MCF 10A (cell line): ENCODE results near the gene KPNA2. TPM values are rescaled to one million over a fixed set of nuclear protein-coding genes. Genes with fewer than 3 reads are reported as not detected.

Experiments used
- BruUV-seq: library from RNA; stranded (reverse); fragments of 400-500 nt; replicated peaks from 2 replicates; lab custom pipeline; 2021; lab: Mats Ljungman, UMichigan
- CTCF ChIA-PET: fragments of 300-600 bp; sonication (Branson Sonifier 250); formaldehyde crosslinking; extraction: SDS; loops from one replicate; lab custom pipeline; 2021; ENCODE audit warnings: antibody characterized with exemption, inconsistent platforms; lab: Yijun Ruan, JAX
- POLR2A ChIA-PET: fragments of 300-600, 350-650 bp; sonication (Branson Sonifier 250); formaldehyde crosslinking; extraction: SDS; loops from one replicate; lab custom pipeline; 2020; ENCODE audit warnings: antibody characterized with exemption, inconsistent platforms; lab: Yijun Ruan, JAX
- DNase-seq: peaks from one replicate; pipeline ENCODE4 v3.0.0-alpha.2; 2018; ENCODE audit not compliant: unreplicated experiment
- H3K27ac Mint-ChIP-seq: one replicate; pipeline ENCODE4 v1.8.0; 2022; ENCODE audit warnings: mild to moderate bottlenecking, low read depth, mixed read lengths; ENCODE audit not compliant: unreplicated experiment
- H3K27me3 Mint-ChIP-seq: one replicate; pipeline ENCODE4 v1.8.0; 2022; ENCODE audit warnings: mixed read lengths; ENCODE audit not compliant: insufficient read depth, unreplicated experiment
- H3K36me3 Mint-ChIP-seq: one replicate; pipeline ENCODE4 v1.8.0; 2022; ENCODE audit warnings: mild to moderate bottlenecking, moderate library complexity, mixed read lengths; ENCODE audit not compliant: insufficient read depth, unreplicated experiment
- H3K4me1 Mint-ChIP-seq: one replicate; pipeline ENCODE4 v1.8.0; 2022; ENCODE audit warnings: mixed read lengths; ENCODE audit not compliant: insufficient read depth, unreplicated experiment
- H3K4me3 Mint-ChIP-seq: one replicate; pipeline ENCODE4 v1.8.0; 2022; ENCODE audit warnings: mild to moderate bottlenecking, moderate library complexity, mixed read lengths; ENCODE audit not compliant: unreplicated experiment
- H3K9me3 Mint-ChIP-seq: one replicate; pipeline ENCODE4 v1.8.0; 2022; ENCODE audit warnings: mixed read lengths; ENCODE audit not compliant: unreplicated experiment
- CTCF ChIP-seq: fragments of 200-600 bp; IDR thresholded peaks from one replicate; pipeline ENCODE4 v1.8.0; 2022; ENCODE audit warnings: antibody characterized with exemption, mild to moderate bottlenecking; ENCODE audit not compliant: unreplicated experiment
- intact Hi-C: fragments of 100-400 bp; cut with micrococcal nuclease; formaldehyde crosslinking; loops from 2 replicates; pipeline ENCODE4 v1.14.1; 2022
- total RNA-seq: library from RNA; stranded (reverse); gene quantifications from 2 replicates; pipeline ENCODE4 v1.2.3, GENCODE V29; 2022

Gene KPNA2
- total RNA-seq, 1 experiment from 2014 or later, result 132 TPM

- no peak for DNase-seq
- no peaks in the 10 kb centered on the region for H3K36me3 Mint-ChIP-seq
- CTCF ChIA-PET, result interaction anchor here (0.5 to 1.5 kb wide), 2 partner anchors 8 to 19 kb away, joined by 3 to 4 read pairs; no protein-coding TSS in a partner anchor
- POLR2A ChIA-PET, result no interaction called here
- H3K27me3 Mint-ChIP-seq, result no peaks in the 10 kb centered on the region
- BruUV-seq, result no TSS peak
- TF ChIP-seq CTCF, result no peak
- no peak overlapping the region for H3K4me3 Mint-ChIP-seq
- intact Hi-C loops, result loop anchor here (10.0 kb wide), 1 partner anchor 75 kb away; no protein-coding TSS in a partner anchor
- no peaks in the 10 kb centered on the region for H3K9me3 Mint-ChIP-seq
- no peaks in the 10 kb centered on the region for H3K4me1 Mint-ChIP-seq
- no peak overlapping the region for H3K27ac Mint-ChIP-seq
Measured at GRCh38 chr17:68029512-68030215, 5.9 kb upstream of the KPNA2 start.

GRCh38 chr17:68033636-68034451 lies 1.7 kb upstream of the KPNA2 start:
- Mint-ChIP-seq H3K27me3 (no peaks in the 10 kb centered on the region), H3K4me3 (no peak overlapping the region), H3K36me3 (peaks cover 20% of the 10 kb centered on the region), H3K9me3 (no peaks in the 10 kb centered on the region), H3K4me1 (no peaks in the 10 kb centered on the region), H3K27ac (no peak overlapping the region)
- intact Hi-C loops, result loop anchor here (10.0 kb wide), 1 partner anchor 71 kb away; no protein-coding TSS in a partner anchor
- no TSS peak for BruUV-seq
- ChIA-PET POLR2A (interaction anchor here (0.9 to 4.8 kb wide), 2 partner anchors 11 to 14 kb away, joined by 3 to 24 read pairs; no protein-coding TSS in a partner anchor), CTCF (interaction anchor here (0.6 kb wide), 1 partner anchor 13 kb away, joined by 4 read pairs; no protein-coding TSS in a partner anchor)
- peak; percentile 58 for DNase-seq
- no peak for TF ChIP-seq CTCF

- Mint-ChIP-seq H3K36me3 (peaks cover 22% of the 10 kb centered on the region), H3K27ac (no peak overlapping the region), H3K4me3 (no peak overlapping the region), H3K27me3 (no peaks in the 10 kb centered on the region), H3K9me3 (no peaks in the 10 kb centered on the region), H3K4me1 (no peaks in the 10 kb centered on the region)
- DNase-seq, result no peak
- BruUV-seq, result no TSS peak
- CTCF ChIA-PET, result no interaction called here
- intact Hi-C loops, result loop anchor here (10.0 kb wide), 1 partner anchor 70 kb away; no protein-coding TSS in a partner anchor
- no peak for TF ChIP-seq CTCF
- POLR2A ChIA-PET, result interaction anchor here (4.8 kb wide), 1 partner anchor 15 kb away, joined by 24 read pairs; no protein-coding TSS in a partner anchor
Measured at GRCh38 chr17:68034452-68034776, 1.1 kb upstream of the KPNA2 start.

GRCh38 chr17:68035131-68035522 lies 408 bp upstream of the KPNA2 start:
- DNase-seq, result no peak
- CTCF ChIA-PET, result no interaction called here
- no peaks in the 10 kb centered on the region for H3K27me3 Mint-ChIP-seq
- BruUV-seq, result no TSS peak
- H3K4me3 Mint-ChIP-seq, result peak overlapping the region; percentile 86
- no peaks in the 10 kb centered on the region for H3K4me1 Mint-ChIP-seq
- POLR2A ChIA-PET, result interaction anchor here (0.6 to 4.8 kb wide), 9 partner anchors 10 to 423 kb away, joined by 3 to 33 read pairs (median 9); partner anchors contain the start of genes C17orf58 and WIPI1
- H3K27ac Mint-ChIP-seq, result peak overlapping the region; percentile 81
- no peak for TF ChIP-seq CTCF
- intact Hi-C loops, result loop anchor here (1.0 to 10.0 kb wide), 2 partner anchors 15 to 70 kb away; no protein-coding TSS in a partner anchor
- peaks cover 29% of the 10 kb centered on the region for H3K36me3 Mint-ChIP-seq
- no peaks in the 10 kb centered on the region for H3K9me3 Mint-ChIP-seq
